Left lung (tissue), 10 donors: Measurements from ENCODE around the gene CEP350. TPM values are rescaled to one million over a fixed set of nuclear protein-coding genes. Genes with fewer than 3 reads are reported as not detected.

ENCODE experiments used
- ATAC-seq: fragments of 200-7000 bp; cut with Tn5 transposase; one replicate; pipeline ENCODE4 v1.9.1; 2020; ENCODE audit warnings: moderate library complexity
- DNase-seq, 4 donors: peaks; one replicate each; pipeline ENCODE4 v3.0.0-alpha.2; 2013 to 2020
- H3K27ac ChIP-seq, 2 donors: fragments of 200-600 bp; sonication (generic) in 1 of 2; one replicate each; pipeline versions ENCODE4 v1.5.0 to v1.8.0; 2020 to 2021
- H3K27me3 ChIP-seq, 2 donors: fragments of 200-600 bp; sonication (generic) in 1 of 2; one replicate each; pipeline versions ENCODE4 v1.5.0 to v1.8.0; 2020 to 2021
- H3K36me3 ChIP-seq, 2 donors: fragments of 200-600 bp; sonication (generic) in 1 of 2; one replicate each; pipeline versions ENCODE4 v1.5.0 to v1.8.0; 2020 to 2021
- H3K4me1 ChIP-seq, 2 donors: fragments of 200-600 bp; one replicate each; pipeline ENCODE4 v1.8.0; 2021
- H3K4me3 ChIP-seq, 2 donors: fragments of 200-600 bp; sonication (generic) in 1 of 2; one replicate each; pipeline versions ENCODE4 v1.5.0 to v1.8.0; 2020 to 2021; ENCODE audit warnings: mild to moderate bottlenecking in 1 of 2
- H3K9me3 ChIP-seq, 2 donors: fragments of 200-600 bp; sonication (generic) in 1 of 2; one replicate each; pipeline versions ENCODE4 v1.5.0 to v1.8.0; 2020 to 2021
- intact Hi-C, 2 donors: fragments of 100-400 bp; cut with DNase I; formaldehyde crosslinking; loops; one replicate each; pipeline versions ENCODE4 v1.11.2 to v1.14.2; 2022
- polyA plus RNA-seq, 6 donors: library from polyadenylated mRNA; unstranded; fragments of 120-200 nt; gene quantifications; one replicate each; pipeline ENCODE4 v1.2.1, GENCODE V29; 2013; ENCODE audit not compliant: insufficient read length in 6 of 6
- total RNA-seq, 2 donors: library from RNA; stranded (reverse); fragmentation: NEBNext Ultra II Directional; extraction: Animal tissue kit (Norgen Biotek cat#: 25700); gene quantifications; one replicate each; pipeline ENCODE4 v1.2.1, GENCODE V29; 2021
- TF ChIP-seq, protein P1 (sequence below), 2 donors: fragments of 200-600 bp; sonication (generic) in 1 of 2; IDR thresholded peaks; one replicate each; pipeline versions ENCODE4 v1.5.0 to v1.8.0; 2021; ENCODE audit warnings: antibody characterized with exemption in 2 of 2
- donor health status: DM: no; HTN: yes; CAD: no.
- donor health status: DM: no; HTN: no; CAD: no.

The CEP350 gene
- total and polyA plus RNA-seq, 8 donors: 26.8 to 53.5 (median 35.9) TPM

DNA sequence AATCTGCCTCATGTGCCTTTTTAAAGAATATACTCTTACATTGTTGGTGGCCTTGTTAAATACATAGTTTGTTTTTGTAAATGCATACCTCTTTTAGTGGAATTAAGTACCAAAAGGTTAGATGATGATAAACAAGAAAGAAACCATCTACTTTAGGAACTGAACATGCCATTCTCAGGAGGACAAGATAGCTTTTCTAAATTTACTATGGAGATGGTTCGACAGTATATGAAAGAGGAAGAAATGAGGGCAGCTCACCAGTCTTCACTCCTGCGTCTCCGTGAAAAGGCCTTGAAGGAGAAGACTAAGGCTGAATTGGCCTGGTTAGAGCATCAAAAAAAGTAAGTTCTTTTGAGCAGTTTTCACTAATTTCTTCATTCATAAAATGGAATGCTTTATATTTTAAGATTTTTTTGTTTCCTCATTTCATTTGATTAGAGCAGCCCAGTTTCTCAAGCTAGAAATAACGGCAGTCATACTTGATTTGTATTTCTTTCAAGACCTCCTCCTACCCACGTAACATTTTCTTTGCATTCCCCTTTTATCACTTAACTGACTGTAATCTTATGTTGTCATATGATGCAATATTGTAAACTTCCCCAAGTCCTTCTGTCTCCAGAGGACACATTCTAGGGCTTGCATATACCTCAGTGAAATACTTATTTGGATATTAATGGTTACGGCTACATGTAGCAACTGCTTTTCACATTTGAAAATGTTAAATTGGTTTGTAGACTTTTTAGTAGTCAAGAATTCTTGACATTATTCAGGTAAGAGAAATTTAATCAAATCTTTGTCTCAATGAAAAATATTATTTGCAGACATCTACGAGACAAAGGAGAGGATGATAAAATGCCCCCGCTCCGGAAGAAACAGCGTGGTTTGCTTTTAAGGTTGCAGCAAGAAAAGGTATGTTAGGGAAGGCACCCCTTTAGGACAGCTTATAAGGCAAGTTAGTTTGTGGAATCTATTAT lies 99.3 kb downstream of the CEP350 start:
- no peaks in the 10 kb centered on the region for H3K4me1 ChIP-seq
- no peaks in the 10 kb centered on the region for H3K27me3 ChIP-seq
- H3K36me3 ChIP-seq: peaks cover 0 to 90% of the 10 kb centered on the region in 2 donors
- intact Hi-C loops: no loop called here
- ATAC-seq (no peak), DNase-seq (no peak)
- H3K4me3 ChIP-seq: no peak overlapping the region
- H3K9me3 ChIP-seq: no peaks in the 10 kb centered on the region
- TF ChIP-seq, protein P1, sequence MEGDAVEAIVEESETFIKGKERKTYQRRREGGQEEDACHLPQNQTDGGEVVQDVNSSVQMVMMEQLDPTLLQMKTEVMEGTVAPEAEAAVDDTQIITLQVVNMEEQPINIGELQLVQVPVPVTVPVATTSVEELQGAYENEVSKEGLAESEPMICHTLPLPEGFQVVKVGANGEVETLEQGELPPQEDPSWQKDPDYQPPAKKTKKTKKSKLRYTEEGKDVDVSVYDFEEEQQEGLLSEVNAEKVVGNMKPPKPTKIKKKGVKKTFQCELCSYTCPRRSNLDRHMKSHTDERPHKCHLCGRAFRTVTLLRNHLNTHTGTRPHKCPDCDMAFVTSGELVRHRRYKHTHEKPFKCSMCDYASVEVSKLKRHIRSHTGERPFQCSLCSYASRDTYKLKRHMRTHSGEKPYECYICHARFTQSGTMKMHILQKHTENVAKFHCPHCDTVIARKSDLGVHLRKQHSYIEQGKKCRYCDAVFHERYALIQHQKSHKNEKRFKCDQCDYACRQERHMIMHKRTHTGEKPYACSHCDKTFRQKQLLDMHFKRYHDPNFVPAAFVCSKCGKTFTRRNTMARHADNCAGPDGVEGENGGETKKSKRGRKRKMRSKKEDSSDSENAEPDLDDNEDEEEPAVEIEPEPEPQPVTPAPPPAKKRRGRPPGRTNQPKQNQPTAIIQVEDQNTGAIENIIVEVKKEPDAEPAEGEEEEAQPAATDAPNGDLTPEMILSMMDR (IDR thresholded peaks at IDR 0.05): no peak
- no peak overlapping the region for H3K27ac ChIP-seq

DNA sequence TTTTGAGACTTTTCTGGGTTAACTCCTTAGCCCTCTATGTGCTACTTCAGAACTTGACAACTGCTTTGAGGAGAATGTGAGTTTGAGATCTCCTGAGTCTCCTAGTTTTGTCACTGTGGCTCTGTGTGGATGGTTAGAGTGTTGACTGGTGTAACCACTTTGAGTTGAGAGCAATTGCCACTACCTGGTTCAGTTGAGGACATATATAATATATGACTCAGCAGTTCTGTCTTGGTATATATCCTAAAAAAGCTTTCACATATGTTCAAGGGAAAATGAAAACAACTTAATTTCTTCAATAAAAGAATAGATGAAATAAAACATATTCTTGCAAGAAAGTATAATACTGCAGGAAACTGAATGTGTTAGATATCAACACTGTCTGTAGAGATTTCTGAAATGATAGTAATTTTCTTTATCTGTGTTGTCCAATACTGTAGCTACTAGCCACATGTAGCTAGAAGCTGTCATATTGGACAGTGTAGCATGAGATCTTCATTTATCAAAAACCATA lies 103.3 kb downstream of the CEP350 start:
- no peaks in the 10 kb centered on the region for H3K9me3 ChIP-seq

DNA sequence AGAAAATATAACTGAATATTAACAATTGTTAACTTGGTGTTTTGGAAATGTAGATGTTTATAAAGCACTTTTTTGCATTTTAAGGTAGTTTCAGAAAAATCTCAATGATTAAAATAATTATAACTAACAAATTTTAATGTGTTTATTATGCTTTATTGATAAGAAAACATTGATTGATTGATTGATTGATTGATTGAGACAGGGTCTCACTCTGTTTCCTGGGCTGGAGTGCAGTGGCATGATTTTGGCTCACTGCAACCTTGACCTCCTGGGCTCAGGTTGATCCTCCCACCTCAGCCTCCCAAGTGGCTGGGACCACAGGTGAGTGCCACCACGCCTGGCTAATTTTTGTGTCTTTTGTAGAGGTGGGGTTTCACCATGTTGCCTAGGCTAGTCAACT lies 106.4 kb downstream of the CEP350 start:
- TF ChIP-seq, protein P1 (IDR thresholded peaks at IDR 0.05): no peak
- Histone ChIP-seq H3K9me3 (no peaks in the 10 kb centered on the region), H3K4me1 (no peaks in the 10 kb centered on the region), H3K36me3 (peaks cover 0 to 59% of the 10 kb centered on the region in 2 donors), H3K27ac (no peak overlapping the region), H3K4me3 (no peak overlapping the region), H3K27me3 (no peaks in the 10 kb centered on the region)
- intact Hi-C loops: no loop called here
- DNase-seq (no peak), ATAC-seq (no peak)

More for the DNA sequence above, 103.3 kb downstream of the CEP350 start:
- no peak overlapping the region for H3K4me3 ChIP-seq
- no peak for ATAC-seq
- H3K27ac ChIP-seq: no peak overlapping the region
- intact Hi-C loops: no loop called here
- H3K27me3 ChIP-seq: no peaks in the 10 kb centered on the region
- no peak for DNase-seq
- H3K36me3 ChIP-seq: peaks cover 0 to 59% of the 10 kb centered on the region in 2 donors
- H3K4me1 ChIP-seq: no peaks in the 10 kb centered on the region
- TF ChIP-seq, protein P1 (IDR thresholded peaks at IDR 0.05): no peak

DNA sequence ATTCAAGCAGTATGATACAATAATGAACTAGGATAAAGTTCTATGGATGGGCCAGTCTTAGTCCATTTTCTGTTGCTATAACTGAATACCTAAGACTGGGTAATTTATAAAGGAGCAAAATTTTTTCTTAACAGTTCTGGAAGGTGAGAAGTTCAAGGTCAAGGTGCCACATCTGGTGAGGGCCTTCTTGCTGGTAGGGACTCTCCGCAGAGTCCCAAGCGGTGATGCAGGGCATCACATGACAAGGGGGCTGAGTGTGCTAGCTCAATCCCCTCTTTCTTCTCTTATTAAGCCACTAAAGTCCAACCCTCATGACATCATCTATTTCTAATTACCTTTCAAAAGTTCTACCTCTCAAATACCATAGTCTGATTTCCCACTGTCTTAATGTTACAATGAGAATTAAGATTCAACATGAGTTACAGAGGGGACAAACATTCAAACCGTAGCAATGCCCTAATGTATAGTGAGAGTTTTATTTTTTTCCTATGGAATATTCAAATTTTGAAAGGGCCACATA lies 107.9 kb downstream of the CEP350 start:
- DNase-seq (no peak), ATAC-seq (no peak)
- Histone ChIP-seq H3K27ac (no peak overlapping the region), H3K4me1 (no peaks in the 10 kb centered on the region), H3K27me3 (no peaks in the 10 kb centered on the region), H3K36me3 (peaks cover 0 to 59% of the 10 kb centered on the region in 2 donors), H3K4me3 (no peak overlapping the region), H3K9me3 (no peaks in the 10 kb centered on the region)
- intact Hi-C loops: no loop called here
- TF ChIP-seq, protein P1 (IDR thresholded peaks at IDR 0.05): no peak

DNA sequence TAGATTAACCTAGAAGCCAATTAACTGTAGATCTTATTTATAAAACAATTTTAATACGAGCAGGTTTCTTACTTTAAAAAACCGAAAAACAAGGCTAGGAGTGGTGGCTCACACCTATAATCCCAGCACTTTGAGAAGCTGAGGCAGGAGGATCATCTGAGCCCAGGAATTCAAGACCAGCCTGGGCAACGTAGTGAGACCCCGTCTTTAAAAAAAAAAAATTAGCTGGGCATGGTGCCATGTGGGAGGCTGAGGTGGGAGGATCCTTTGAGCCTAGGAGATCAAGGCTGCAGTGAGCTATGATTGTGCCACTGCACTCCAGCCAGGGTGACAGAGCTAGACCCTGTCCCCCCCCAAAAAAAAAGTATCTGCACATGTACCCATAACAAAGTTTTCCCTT lies 110.8 kb downstream of the CEP350 start:
- Histone ChIP-seq H3K27me3 (no peaks in the 10 kb centered on the region), H3K27ac (no peak overlapping the region), H3K4me3 (no peak overlapping the region), H3K36me3 (peaks cover 0 to 82% of the 10 kb centered on the region in 2 donors), H3K4me1 (no peaks in the 10 kb centered on the region), H3K9me3 (no peaks in the 10 kb centered on the region)
- TF ChIP-seq, protein P1 (IDR thresholded peaks at IDR 0.05): no peak
- no peak for ATAC-seq
- intact Hi-C loops: no loop called here
- no peak for DNase-seq
